Measurements from ENCODE around the gene PRKD2.

The PRKD2 gene

DNA sequence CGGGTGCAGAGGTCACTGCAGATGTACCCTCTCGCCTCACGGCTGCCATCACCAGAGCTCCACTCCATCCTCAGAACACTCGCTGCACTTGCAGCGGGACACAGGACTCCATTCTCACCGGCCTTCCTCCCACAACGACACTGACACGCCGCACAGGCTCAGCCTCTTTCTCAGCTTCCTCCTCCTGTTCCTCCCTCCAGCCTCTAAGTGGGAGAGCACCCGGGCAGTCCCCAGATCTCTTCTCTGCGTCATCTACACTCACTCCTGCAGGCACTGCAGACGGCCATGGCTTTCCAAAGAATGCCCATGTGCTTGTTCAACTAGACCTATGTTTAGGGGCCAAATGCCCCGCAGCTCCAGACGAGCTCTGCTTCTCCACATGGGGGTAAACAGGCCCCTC is 14.7 kb upstream of the PRKD2 start:
- no peak overlapping the region for H3K27ac Mint-ChIP-seq
- peaks cover 10% of the 10 kb centered on the region for H3K4me1 Mint-ChIP-seq (ENCODE audit: low read depth)
- H3K9me3 Mint-ChIP-seq (ENCODE audit: low read depth), result no peaks in the 10 kb centered on the region
- no peak overlapping the region for H3K4me3 Mint-ChIP-seq
- no peaks in the 10 kb centered on the region for H3K36me3 Mint-ChIP-seq
- no peaks in the 10 kb centered on the region for H3K27me3 Mint-ChIP-seq

DNA sequence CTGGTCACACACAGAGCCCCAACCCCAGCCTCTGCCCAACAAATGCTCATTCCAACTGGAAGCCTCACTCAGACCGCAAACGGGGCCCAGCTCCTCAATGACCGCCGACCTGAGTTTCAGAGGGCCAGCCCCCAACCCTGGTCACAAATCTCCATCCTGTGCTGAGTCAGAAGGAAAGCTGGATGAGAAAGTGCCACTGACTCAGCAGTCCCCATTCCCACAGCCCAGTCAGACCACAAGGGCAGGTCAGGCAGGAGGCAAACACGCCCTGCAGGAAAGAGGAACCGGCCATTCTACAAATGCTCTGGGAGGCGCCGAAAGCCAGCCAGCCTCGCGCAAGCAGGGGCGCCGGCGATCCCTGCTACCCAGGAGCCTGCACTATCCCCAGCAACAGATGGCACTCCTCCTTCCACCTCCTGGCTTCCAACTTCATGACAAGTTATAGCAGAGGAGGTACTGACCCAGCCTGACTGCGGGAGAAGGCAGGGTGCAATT is 14.1 kb upstream of the PRKD2 start:
- no peaks in the 10 kb centered on the region for H3K27me3 Mint-ChIP-seq
- H3K9me3 Mint-ChIP-seq (ENCODE audit: low read depth), result no peaks in the 10 kb centered on the region
- H3K4me3 Mint-ChIP-seq, result no peak overlapping the region
- H3K27ac Mint-ChIP-seq, result peak overlapping the region; percentile 34
- peaks cover 10% of the 10 kb centered on the region for H3K4me1 Mint-ChIP-seq (ENCODE audit: low read depth)
- H3K36me3 Mint-ChIP-seq, result no peaks in the 10 kb centered on the region

DNA sequence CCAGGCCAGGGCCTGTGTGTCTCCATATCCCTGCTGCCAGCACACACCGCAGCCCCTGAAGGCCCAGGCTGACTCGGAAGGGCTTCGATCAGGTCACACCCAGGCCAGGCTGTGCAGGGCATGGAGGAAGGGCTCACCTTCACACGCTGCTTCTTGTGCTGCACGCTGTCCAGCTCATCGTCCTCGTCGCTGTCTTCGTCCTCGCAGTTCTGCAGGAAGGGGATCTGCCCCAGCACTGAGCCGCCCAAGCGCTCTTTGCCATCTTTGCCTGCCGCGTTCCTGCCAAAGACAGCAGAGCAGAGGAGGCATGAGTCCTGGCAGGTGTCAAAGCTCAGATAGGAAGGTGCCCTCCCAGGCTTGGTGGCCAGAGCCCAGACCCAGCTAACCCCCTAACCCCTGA is 13.7 kb upstream of the PRKD2 start:
- Mint-ChIP-seq H3K27ac (no peak overlapping the region), H3K4me3 (no peak overlapping the region), H3K4me1 (ENCODE audit: low read depth) (peaks cover 10% of the 10 kb centered on the region), H3K36me3 (no peaks in the 10 kb centered on the region), H3K27me3 (no peaks in the 10 kb centered on the region), H3K9me3 (ENCODE audit: low read depth) (no peaks in the 10 kb centered on the region)

DNA sequence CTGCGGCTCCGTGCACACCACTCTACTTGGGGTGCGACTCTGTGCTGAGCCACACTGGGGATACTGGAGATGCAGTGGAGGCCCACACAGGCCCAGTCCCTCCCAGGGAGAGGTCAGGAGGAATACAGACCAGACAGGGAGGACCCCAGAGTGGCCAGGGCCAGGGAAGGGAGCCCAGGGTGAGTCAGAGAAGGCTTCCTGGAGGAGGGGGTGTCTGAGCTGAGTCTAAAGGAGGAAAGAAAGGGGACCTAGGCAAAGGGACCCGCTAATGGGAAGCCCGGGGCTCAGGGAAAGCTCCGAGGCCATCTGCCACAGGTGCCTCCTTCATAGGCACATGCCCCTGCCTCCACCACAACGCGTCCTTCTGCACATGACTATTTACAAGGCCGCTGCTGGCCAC is 13.3 kb upstream of the PRKD2 start:
- Mint-ChIP-seq H3K9me3 (ENCODE audit: low read depth) (no peaks in the 10 kb centered on the region), H3K4me1 (ENCODE audit: low read depth) (peaks cover 10% of the 10 kb centered on the region), H3K36me3 (no peaks in the 10 kb centered on the region), H3K27ac (no peak overlapping the region), H3K4me3 (no peak overlapping the region), H3K27me3 (no peaks in the 10 kb centered on the region)

DNA sequence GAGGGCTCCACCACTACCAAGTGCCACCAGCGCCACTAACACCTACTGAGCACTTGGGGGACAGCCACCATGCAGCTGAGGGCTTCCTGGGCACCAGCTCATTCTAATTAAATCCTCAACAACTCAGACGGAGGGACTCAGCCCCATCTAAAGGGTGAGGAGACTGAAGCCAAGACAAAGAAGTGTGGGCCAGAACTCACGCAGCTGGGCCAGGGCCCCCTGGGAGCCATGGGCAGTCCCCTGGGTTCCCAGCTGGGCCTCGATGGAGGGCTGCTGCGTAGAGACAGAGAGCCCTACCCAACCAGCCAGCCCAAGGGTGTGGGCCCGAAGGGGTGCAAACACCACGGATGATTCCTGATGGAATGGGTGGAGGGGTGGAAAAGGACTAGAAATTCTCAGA is 12.8 kb upstream of the PRKD2 start:
- H3K27ac Mint-ChIP-seq, result no peak overlapping the region

DNA sequence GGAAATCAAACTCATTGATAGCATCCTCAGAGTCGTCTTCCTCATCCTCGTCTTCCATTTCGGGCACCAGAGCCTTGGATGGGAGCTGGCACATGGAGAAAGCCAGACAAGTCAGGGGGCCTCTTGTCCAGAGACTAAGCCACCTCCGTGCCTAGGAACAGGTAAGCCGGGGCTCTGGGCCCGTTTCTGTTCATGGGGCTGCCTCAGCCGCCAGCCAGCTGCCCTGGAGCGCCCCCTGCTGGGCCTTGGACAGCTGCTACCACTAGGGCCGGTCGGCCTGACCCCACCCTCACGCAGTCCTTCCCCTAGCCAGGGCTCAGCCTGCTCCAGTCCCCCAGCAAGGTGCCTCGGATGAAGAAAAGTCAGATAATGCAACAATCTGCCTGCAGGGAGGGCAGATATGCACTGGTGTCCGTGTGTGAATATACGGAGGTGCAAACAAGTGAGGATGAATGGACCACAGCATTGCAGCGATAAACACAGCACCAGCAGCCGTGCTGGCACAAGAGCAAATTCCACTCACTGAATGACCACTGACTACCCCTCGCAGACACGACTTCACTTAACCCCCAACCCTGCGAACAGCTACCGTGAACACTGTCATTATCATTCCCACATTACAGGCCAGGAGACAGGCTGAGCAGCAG is 11.9 kb upstream of the PRKD2 start:
- H3K36me3 Mint-ChIP-seq, result no peaks in the 10 kb centered on the region
- no peaks in the 10 kb centered on the region for H3K9me3 Mint-ChIP-seq (ENCODE audit: low read depth)
- no peak overlapping the region for H3K4me3 Mint-ChIP-seq
- H3K27ac Mint-ChIP-seq, result peak overlapping the region; percentile 41
- H3K4me1 Mint-ChIP-seq (ENCODE audit: low read depth), result peaks cover 10% of the 10 kb centered on the region
- no peaks in the 10 kb centered on the region for H3K27me3 Mint-ChIP-seq

More for the DNA sequence above, 12.8 kb upstream of the PRKD2 start:
- Mint-ChIP-seq H3K9me3 (ENCODE audit: low read depth) (no peaks in the 10 kb centered on the region), H3K27me3 (no peaks in the 10 kb centered on the region), H3K36me3 (no peaks in the 10 kb centered on the region), H3K4me1 (ENCODE audit: low read depth) (peaks cover 10% of the 10 kb centered on the region), H3K4me3 (no peak overlapping the region)

DNA sequence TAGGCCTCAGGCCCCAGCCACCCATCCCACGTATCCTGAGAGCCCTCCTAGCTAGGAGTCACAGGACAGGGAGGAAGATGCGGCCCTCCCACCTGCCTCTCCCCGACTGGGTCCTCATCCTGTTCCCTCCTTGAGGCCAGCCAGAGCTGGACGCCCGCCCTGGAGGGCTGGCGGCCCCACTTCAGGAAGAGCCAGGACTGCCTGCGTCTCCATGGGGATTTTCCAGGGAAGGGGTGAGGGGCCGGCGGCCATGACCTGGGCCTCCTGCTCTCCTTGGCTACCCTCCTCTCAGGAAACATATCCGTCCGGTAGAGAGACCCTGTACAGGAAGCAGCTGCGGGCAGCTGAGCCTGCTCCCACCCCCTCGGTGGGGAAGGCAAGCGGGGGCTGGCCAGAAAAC is 11.3 kb upstream of the PRKD2 start:
- Mint-ChIP-seq H3K4me3 (no peak overlapping the region), H3K4me1 (ENCODE audit: low read depth) (peaks cover 12% of the 10 kb centered on the region), H3K27ac (no peak overlapping the region), H3K9me3 (ENCODE audit: low read depth) (no peaks in the 10 kb centered on the region), H3K36me3 (no peaks in the 10 kb centered on the region), H3K27me3 (no peaks in the 10 kb centered on the region)

DNA sequence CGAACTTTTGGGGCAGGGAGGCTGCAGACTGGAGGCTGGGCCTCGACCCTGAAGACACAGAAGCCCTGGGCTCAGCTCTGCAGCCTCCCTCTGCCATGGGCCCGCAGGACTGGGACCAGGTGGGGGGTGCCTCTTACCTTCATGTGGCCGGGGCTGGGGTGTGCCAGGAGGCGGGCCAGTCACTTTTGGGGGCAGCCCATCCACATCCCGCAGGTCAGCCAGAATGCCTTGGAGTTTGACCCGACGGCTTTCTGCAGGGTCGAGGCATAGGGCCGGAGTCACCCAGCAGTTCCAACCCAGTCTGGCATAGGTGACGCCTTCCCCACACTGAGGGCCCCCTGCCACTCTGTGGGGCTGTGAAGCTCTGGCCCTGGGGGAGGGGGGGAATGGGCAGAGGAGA is 10.8 kb upstream of the PRKD2 start:
- no peaks in the 10 kb centered on the region for H3K36me3 Mint-ChIP-seq
- H3K4me3 Mint-ChIP-seq, result no peak overlapping the region
- H3K9me3 Mint-ChIP-seq (ENCODE audit: low read depth), result no peaks in the 10 kb centered on the region
- H3K4me1 Mint-ChIP-seq (ENCODE audit: low read depth), result peaks cover 12% of the 10 kb centered on the region
- no peak overlapping the region for H3K27ac Mint-ChIP-seq
- H3K27me3 Mint-ChIP-seq, result no peaks in the 10 kb centered on the region

DNA sequence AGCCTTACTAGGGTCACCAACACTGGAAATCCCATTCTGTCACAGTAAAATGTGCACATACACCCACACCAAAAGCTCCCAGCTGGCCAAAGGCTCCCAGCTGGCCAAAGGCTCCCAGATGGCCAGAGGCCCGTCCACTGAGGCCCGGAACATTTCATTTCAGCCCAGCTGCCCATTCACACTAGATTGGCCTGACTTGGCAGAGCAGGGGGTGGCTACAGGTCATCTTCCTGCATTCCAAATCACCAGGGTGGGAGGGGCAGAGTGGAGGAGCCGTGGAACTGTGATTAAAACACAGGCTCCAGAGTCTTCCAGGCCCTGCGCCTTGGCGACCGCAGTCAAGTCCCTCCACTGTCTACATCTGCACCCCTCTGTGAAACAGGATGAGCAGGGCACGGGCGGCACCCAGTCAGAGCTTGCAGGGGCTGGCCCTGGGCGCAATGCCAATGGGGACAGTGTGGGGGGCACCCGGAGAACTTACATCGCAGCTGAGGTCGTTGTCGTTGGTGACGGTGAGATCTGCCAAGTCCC is 10.1 kb upstream of the PRKD2 start:
- Mint-ChIP-seq H3K4me3 (no peak overlapping the region), H3K27ac (no peak overlapping the region), H3K4me1 (ENCODE audit: low read depth) (peaks cover 13% of the 10 kb centered on the region), H3K9me3 (ENCODE audit: low read depth) (no peaks in the 10 kb centered on the region), H3K36me3 (no peaks in the 10 kb centered on the region), H3K27me3 (no peaks in the 10 kb centered on the region)

DNA sequence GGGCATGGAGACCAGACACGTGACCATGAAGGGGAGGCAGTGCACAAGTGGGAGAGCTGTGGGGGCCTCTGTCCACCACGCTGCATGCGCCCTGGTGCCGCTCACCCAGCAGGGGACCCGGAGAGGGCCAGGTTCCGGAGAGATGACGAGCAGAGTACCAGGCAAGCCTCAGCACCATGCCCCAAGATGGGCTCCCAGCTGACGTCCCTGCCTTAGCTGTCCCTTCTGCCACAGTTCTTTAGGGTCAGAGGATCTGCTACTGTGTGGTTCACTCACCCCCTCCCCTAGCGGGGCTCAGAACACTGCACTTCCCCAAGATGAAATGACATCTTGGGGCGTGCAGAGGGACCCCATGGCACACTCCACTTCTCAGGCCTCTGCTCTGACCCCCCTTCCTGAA is 9.6 kb upstream of the PRKD2 start:
- Mint-ChIP-seq H3K27me3 (no peaks in the 10 kb centered on the region), H3K9me3 (ENCODE audit: low read depth) (no peaks in the 10 kb centered on the region), H3K4me3 (no peak overlapping the region), H3K27ac (no peak overlapping the region), H3K36me3 (no peaks in the 10 kb centered on the region), H3K4me1 (ENCODE audit: low read depth) (peaks cover 14% of the 10 kb centered on the region)

DNA sequence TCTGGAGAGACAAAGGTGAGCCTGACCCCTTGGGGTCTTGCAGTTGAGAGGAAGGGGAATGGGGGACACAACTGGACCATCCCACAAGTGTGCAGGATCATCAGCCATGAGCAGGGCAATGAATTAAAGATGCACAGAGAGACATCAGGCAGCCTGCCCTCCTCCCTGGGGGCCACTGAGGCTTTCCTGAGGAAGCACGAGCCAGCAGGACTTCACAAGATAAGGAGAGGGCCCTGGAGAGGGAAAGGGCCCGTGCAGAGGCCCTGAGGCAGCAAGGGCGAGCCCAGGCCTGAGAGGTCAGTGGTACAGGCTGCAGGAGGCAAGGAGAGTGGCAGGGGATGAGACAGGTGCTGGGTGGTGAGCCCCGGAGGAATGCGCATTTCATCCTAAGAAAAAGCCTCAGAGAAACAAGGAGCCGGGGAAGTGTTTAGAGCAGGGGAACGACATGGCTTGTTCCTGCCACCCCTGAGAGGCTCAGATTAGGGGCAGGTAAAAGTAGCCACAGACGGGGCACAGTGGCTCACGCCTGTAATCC is 9.0 kb upstream of the PRKD2 start:
- H3K4me3 Mint-ChIP-seq, result no peak overlapping the region
- H3K4me1 Mint-ChIP-seq (ENCODE audit: low read depth), result peaks cover 14% of the 10 kb centered on the region
- no peaks in the 10 kb centered on the region for H3K27me3 Mint-ChIP-seq
- H3K9me3 Mint-ChIP-seq (ENCODE audit: low read depth), result no peaks in the 10 kb centered on the region
- no peaks in the 10 kb centered on the region for H3K36me3 Mint-ChIP-seq
- no peak overlapping the region for H3K27ac Mint-ChIP-seq

DNA sequence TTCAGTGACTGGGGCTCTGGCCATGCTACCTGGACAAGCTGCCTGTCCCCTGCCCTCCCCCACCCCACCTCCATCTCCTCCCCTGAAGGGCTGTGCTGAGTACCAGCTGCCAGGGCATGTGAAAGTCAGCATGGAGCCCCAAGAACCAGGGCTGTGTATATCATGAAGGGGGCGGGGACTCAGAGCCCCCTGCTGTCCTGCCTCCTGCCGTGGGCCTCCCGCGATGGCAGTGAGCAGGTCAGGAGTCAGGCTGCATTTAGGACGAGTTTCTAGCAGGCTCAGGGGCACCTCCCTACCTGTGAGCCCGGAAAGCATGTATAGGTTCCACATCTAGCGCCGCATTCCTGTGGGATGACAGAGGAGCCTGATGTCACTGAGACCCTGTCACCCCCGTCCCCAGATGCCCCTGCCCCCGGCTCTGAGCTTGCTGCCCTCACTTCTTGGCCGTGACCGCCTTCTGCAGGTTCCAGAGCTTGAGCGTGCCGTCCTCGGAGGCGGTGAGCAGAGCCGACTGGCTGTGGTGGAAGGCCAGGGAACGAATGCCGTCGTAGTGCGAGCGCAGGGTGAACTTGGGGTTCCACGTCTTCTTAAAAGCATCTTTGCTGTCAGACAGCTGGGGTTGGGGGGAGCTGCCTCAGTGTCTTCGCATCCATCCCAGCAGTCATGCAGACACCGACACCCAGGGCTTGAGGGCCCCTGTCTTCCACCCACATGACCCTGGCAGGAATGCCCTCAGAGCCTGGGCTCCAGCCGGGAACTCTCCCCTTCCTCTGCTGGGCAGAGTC is 8.3 kb upstream of the PRKD2 start:
- no peaks in the 10 kb centered on the region for H3K27me3 Mint-ChIP-seq
- no peaks in the 10 kb centered on the region for H3K36me3 Mint-ChIP-seq
- peaks cover 16% of the 10 kb centered on the region for H3K4me1 Mint-ChIP-seq (ENCODE audit: low read depth)
- no peaks in the 10 kb centered on the region for H3K9me3 Mint-ChIP-seq (ENCODE audit: low read depth)
- no peak overlapping the region for H3K4me3 Mint-ChIP-seq
- H3K27ac Mint-ChIP-seq, result no peak overlapping the region

DNA sequence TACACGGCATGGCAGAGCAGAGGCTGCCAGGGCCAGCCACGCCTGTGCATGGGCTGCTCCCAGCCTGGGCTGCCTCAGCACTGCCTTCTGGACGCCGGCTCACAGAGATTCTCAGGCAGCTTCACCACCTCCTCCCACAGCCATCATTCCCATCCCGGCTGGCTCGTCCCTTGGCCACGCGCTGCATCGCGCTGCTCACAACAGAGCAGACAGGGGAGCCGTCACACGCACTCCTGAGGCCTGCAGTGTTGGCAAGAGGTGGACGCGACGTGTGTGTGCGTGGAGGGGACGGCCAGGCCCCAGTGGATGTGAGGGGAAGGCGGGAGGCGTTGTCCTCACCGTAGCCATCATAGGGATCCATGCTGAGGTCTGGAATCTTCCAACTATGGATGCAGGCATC is 7.6 kb upstream of the PRKD2 start:
- H3K4me3 Mint-ChIP-seq, result no peak overlapping the region
- no peaks in the 10 kb centered on the region for H3K36me3 Mint-ChIP-seq
- no peak overlapping the region for H3K27ac Mint-ChIP-seq
- peaks cover 17% of the 10 kb centered on the region for H3K4me1 Mint-ChIP-seq (ENCODE audit: low read depth)
- no peaks in the 10 kb centered on the region for H3K27me3 Mint-ChIP-seq
- H3K9me3 Mint-ChIP-seq (ENCODE audit: low read depth), result no peaks in the 10 kb centered on the region

DNA sequence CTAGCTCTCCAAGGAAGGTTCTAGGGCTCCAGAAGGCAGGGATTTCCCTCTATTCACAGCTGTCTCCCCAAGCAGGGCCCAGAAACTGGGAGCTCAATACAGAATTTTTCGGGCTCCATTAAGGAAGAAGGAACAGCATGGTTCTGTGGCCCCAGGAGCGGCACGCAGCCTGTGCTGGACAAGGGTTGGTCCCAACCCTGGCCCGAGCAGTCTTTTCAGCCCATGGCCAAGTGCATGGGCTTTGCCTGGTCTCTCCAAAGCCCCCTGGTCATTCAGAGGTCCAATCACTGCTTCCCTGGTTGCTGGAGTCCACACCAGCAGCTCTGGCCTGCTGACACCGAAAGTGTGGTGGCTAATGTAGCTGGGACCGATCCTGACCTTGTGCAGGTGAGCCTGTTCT is 6.6 kb upstream of the PRKD2 start:
- Mint-ChIP-seq H3K27me3 (no peaks in the 10 kb centered on the region), H3K9me3 (ENCODE audit: low read depth) (no peaks in the 10 kb centered on the region), H3K27ac (no peak overlapping the region), H3K36me3 (peaks cover 2% of the 10 kb centered on the region), H3K4me3 (no peak overlapping the region), H3K4me1 (ENCODE audit: low read depth) (peaks cover 20% of the 10 kb centered on the region)

DNA sequence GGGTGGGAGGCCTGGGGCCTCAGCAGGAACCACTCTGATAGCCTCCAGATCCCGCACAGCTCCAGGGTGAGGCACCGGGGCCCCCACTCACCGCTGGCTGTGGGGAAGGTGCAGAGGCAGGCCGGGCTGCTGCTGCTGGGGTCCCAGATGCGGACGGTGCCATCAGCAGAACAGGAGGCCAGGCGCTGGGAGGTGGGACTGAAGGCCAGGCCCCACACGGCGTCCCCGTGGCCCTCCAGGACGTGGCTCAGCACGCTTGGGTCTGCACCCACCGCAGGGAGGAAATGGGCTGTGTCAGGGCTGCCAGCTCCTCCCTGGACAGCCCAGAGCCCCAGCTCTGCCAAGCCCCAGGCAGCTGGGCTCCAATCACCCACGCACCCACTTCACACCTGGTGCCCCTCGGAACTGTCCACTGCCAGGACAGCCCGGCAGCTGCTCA is 6.1 kb upstream of the PRKD2 start:
- peaks cover 24% of the 10 kb centered on the region for H3K4me1 Mint-ChIP-seq (ENCODE audit: low read depth)

More for the DNA sequence above, 6.1 kb upstream of the PRKD2 start:
- Mint-ChIP-seq H3K36me3 (peaks cover 2% of the 10 kb centered on the region), H3K4me3 (no peak overlapping the region), H3K27me3 (no peaks in the 10 kb centered on the region), H3K27ac (no peak overlapping the region), H3K9me3 (ENCODE audit: low read depth) (no peaks in the 10 kb centered on the region)
